Measurements from ENCODE around the gene KIT.

Gene KIT

DNA sequence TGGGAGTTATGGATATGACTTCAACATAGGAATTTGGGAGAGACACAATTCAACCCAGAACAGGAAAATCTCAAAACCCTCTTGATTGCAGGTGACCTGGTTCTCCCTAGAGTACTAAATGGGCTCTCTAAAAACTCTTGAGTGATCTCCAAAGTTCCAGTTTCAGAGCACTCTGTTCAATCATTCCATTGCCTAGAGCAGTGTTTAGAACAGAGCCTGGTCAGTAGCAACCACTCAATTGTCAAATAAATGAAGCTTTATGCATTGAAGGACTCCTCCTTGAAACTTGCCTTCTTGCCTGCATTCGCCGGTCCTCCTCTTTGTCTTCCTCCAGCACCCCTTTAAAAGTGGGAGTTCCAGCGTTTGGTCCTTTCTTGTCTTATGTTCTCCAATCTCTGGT is 85.8 kb downstream of the KIT start:
- H3F3A ChIP-seq (ENCODE audit: low read depth): peaks cover 8% of the 10 kb centered on the region
- peaks cover 40% of the 10 kb centered on the region for H3K4me1 ChIP-seq (ENCODE audit: insufficient read depth, low read length, poor library complexity, severe bottlenecking)
- no peaks in the 10 kb centered on the region for H4K20me1 ChIP-seq (ENCODE audit: insufficient read depth, low read length, poor library complexity, severe bottlenecking)
- no peaks in the 10 kb centered on the region for H3K79me2 ChIP-seq (ENCODE audit: insufficient read depth, low read length)
- no peak overlapping the region for H3K4me3 ChIP-seq (ENCODE audit: low read length, poor library complexity, severe bottlenecking)
- H3K4me2 ChIP-seq (ENCODE audit: low read depth, low read length, poor library complexity, severe bottlenecking): no peak overlapping the region
- no peaks in the 10 kb centered on the region for H3K9me2 ChIP-seq (replicated peaks; ENCODE audit: low read depth, low read length)
- no peaks in the 10 kb centered on the region for H3K36me3 ChIP-seq (ENCODE audit: insufficient read depth, low read length)
- TF ChIP-seq, protein P1, sequence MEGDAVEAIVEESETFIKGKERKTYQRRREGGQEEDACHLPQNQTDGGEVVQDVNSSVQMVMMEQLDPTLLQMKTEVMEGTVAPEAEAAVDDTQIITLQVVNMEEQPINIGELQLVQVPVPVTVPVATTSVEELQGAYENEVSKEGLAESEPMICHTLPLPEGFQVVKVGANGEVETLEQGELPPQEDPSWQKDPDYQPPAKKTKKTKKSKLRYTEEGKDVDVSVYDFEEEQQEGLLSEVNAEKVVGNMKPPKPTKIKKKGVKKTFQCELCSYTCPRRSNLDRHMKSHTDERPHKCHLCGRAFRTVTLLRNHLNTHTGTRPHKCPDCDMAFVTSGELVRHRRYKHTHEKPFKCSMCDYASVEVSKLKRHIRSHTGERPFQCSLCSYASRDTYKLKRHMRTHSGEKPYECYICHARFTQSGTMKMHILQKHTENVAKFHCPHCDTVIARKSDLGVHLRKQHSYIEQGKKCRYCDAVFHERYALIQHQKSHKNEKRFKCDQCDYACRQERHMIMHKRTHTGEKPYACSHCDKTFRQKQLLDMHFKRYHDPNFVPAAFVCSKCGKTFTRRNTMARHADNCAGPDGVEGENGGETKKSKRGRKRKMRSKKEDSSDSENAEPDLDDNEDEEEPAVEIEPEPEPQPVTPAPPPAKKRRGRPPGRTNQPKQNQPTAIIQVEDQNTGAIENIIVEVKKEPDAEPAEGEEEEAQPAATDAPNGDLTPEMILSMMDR (conservative IDR thresholded peaks at IDR 0.05; ENCODE audit: low read length): no peak
- no peak for TF ChIP-seq EZH2phosphoT487 (IDR thresholded peaks at IDR 0.05; ENCODE audit: borderline replicate concordance)
- no peak overlapping the region for H3K9ac ChIP-seq (ENCODE audit: low read depth, low read length, poor library complexity, severe bottlenecking)
- H3K27me3 ChIP-seq (ENCODE audit: insufficient read depth, low read length, poor library complexity, severe bottlenecking): no peaks in the 10 kb centered on the region
- H2AFZ ChIP-seq (ENCODE audit: low read length): no peak overlapping the region
- H3K9me3 ChIP-seq (ENCODE audit: insufficient read depth, low read depth, low read length): peaks cover 20% of the 10 kb centered on the region; the same call in 1 of the 2 replicates

DNA sequence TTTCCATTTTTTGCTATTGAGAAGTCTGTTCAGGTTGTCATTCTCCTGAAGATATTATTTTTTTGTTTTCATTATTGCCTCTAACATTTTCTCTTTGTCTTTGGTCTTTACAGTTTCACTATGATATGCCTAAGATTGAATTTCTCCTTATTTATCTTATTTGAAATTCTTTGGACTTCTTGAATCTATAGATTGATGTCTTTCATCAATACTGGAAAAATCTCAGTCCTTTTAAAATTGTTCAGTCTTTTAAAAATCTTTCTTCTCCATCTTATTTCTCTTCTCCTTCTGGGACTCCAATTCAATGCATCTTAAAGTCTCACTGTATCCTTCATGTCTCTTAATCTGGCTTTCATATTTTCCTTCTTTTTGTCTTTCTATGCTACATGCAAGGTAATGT is 86.7 kb downstream of the KIT start:
- no peaks in the 10 kb centered on the region for H3K27me3 ChIP-seq (ENCODE audit: insufficient read depth, low read length, poor library complexity, severe bottlenecking)
- H3K9me3 ChIP-seq (ENCODE audit: insufficient read depth, low read depth, low read length): peaks cover 20% of the 10 kb centered on the region; the same call in 1 of the 2 replicates
- peaks cover 35% of the 10 kb centered on the region for H3K4me1 ChIP-seq (ENCODE audit: insufficient read depth, low read length, poor library complexity, severe bottlenecking)
- H3K9me2 ChIP-seq (replicated peaks; ENCODE audit: low read depth, low read length): no peaks in the 10 kb centered on the region
- no peak for TF ChIP-seq EZH2phosphoT487 (IDR thresholded peaks at IDR 0.05; ENCODE audit: borderline replicate concordance)
- TF ChIP-seq, protein P1 (conservative IDR thresholded peaks at IDR 0.05; ENCODE audit: low read length): no peak
- no peaks in the 10 kb centered on the region for H3K79me2 ChIP-seq (ENCODE audit: insufficient read depth, low read length)
- H3F3A ChIP-seq (ENCODE audit: low read depth): peaks cover 8% of the 10 kb centered on the region
- H3K4me3 ChIP-seq (ENCODE audit: low read length, poor library complexity, severe bottlenecking): no peak overlapping the region
- no peak overlapping the region for H3K9ac ChIP-seq (ENCODE audit: low read depth, low read length, poor library complexity, severe bottlenecking)
- H4K20me1 ChIP-seq (ENCODE audit: insufficient read depth, low read length, poor library complexity, severe bottlenecking): no peaks in the 10 kb centered on the region
- H2AFZ ChIP-seq (ENCODE audit: low read length): no peak overlapping the region
- H3K36me3 ChIP-seq (ENCODE audit: insufficient read depth, low read length): no peaks in the 10 kb centered on the region
- H3K4me2 ChIP-seq (ENCODE audit: low read depth, low read length, poor library complexity, severe bottlenecking): no peak overlapping the region

DNA sequence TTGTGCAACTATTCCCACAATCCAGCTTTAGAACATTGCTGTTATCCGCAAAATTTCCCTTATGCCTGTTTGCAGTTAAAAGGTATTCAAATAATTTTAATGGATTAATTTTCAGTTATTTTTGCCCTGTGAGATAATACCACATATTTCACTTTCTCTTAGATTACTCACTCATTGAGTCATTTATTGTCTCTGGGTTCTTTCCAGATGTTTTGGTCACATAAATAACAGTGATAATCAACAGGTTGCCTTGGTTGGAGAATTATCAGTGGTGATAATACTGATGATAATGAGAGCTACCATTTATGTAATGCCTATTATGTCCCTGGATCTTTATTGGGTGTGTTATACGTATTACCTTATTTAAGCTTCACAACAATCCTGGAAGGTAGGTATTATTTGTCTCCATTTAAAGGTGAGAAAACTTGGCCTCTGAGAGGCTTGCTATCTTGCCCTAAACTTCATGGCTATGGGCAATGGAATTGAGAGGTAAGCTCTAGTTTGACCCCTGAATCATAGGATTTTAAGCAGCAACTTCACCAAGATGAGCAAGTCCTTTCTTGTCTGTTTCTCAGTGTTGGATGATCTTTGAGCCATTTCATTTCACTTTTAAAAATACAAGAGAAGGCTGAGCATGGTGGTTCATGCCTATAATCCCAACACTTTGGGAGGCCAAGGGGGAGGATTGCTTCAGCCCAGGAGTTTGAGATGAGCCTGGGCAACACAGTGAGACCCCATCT is 87.4 kb downstream of the KIT start:
- no peak overlapping the region for H2AFZ ChIP-seq (ENCODE audit: low read length)
- peak overlapping the region; percentile 57 for H3K9ac ChIP-seq (ENCODE audit: low read depth, low read length, poor library complexity, severe bottlenecking)
- no peaks in the 10 kb centered on the region for H3K79me2 ChIP-seq (ENCODE audit: insufficient read depth, low read length)
- no peaks in the 10 kb centered on the region for H4K20me1 ChIP-seq (ENCODE audit: insufficient read depth, low read length, poor library complexity, severe bottlenecking)
- no peak overlapping the region for H3K4me3 ChIP-seq (ENCODE audit: low read length, poor library complexity, severe bottlenecking)
- peaks cover 20% of the 10 kb centered on the region; the same call in 1 of the 2 replicates for H3K9me3 ChIP-seq (ENCODE audit: insufficient read depth, low read depth, low read length)
- no peaks in the 10 kb centered on the region for H3K36me3 ChIP-seq (ENCODE audit: insufficient read depth, low read length)
- H3K4me2 ChIP-seq (ENCODE audit: low read depth, low read length, poor library complexity, severe bottlenecking): peak overlapping the region; percentile 67
- H3K9me2 ChIP-seq (replicated peaks; ENCODE audit: low read depth, low read length): no peaks in the 10 kb centered on the region
- H3F3A ChIP-seq (ENCODE audit: low read depth): peaks cover 8% of the 10 kb centered on the region
- no peaks in the 10 kb centered on the region for H3K27me3 ChIP-seq (ENCODE audit: insufficient read depth, low read length, poor library complexity, severe bottlenecking)
- H3K4me1 ChIP-seq (ENCODE audit: insufficient read depth, low read length, poor library complexity, severe bottlenecking): peaks cover 33% of the 10 kb centered on the region
- TF ChIP-seq EZH2phosphoT487 (IDR thresholded peaks at IDR 0.05; ENCODE audit: borderline replicate concordance): no peak
- TF ChIP-seq, protein P1 (conservative IDR thresholded peaks at IDR 0.05; ENCODE audit: low read length): no peak

All from Loucy (cell line).